Stimulated activated memory B cell treated with anti-CD40 and anti-IgM and Interleukin-4, amounts not matched to agents 10 μg/mL and 1 μg/mL and 100 μg/mL, for 72 hours (primary cell): Measurements from ENCODE around the gene LMO1.

Experiments
- ATAC-seq: fragments of 150-1000 bp; cut with Tn5 transposase; 2 replicates; pipeline ENCODE4 v1.10.0; 2021
- H3K27ac Mint-ChIP-seq: one replicate; pipeline ENCODE4 v1.8.0; 2022; ENCODE audit warnings: mild to moderate bottlenecking, mixed read lengths
- H3K27me3 Mint-ChIP-seq: one replicate; pipeline ENCODE4 v1.8.0; 2022; ENCODE audit warnings: mixed read lengths
- H3K36me3 Mint-ChIP-seq: one replicate; pipeline ENCODE4 v1.8.0; 2022; ENCODE audit warnings: mixed read lengths
- H3K4me1 Mint-ChIP-seq: one replicate; pipeline ENCODE4 v1.8.0; 2022; ENCODE audit warnings: mixed read lengths
- H3K4me3 Mint-ChIP-seq: one replicate; pipeline ENCODE4 v1.8.0; 2022; ENCODE audit warnings: mild to moderate bottlenecking, moderate library complexity, mixed read lengths
- H3K9me3 Mint-ChIP-seq: one replicate; pipeline ENCODE4 v1.8.0; 2022; ENCODE audit warnings: mixed read lengths

Gene LMO1

DNA sequence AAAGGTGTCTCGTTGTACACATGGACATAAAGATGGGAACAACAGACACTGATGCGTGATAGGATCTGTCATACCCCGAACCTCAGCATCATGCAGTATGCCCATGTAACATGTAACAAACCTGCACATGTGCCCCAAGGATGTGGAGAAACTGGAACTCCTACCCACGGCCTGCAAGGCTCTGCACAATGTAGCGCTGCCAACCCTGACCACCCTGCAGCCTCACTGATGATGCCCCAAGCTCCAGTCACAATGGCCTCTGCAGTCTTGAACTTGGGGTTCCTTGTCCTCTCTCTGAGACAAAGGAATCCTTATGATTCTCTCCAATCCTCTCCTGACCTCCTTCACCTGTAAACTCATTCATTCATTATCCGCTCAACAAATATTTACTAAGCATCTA lies 14.2 kb downstream of the LMO1 start:
- no peaks in the 10 kb centered on the region for H3K4me1 Mint-ChIP-seq
- H3K27me3 Mint-ChIP-seq = peaks cover 26% of the 10 kb centered on the region
- no peak overlapping the region for H3K4me3 Mint-ChIP-seq
- no peak for ATAC-seq
- no peak overlapping the region for H3K27ac Mint-ChIP-seq
- no peaks in the 10 kb centered on the region for H3K9me3 Mint-ChIP-seq
- H3K36me3 Mint-ChIP-seq = no peaks in the 10 kb centered on the region

- Mint-ChIP-seq H3K27me3 (peaks cover 26% of the 10 kb centered on the region), H3K4me3 (no peak overlapping the region), H3K36me3 (no peaks in the 10 kb centered on the region), H3K27ac (no peak overlapping the region), H3K9me3 (no peaks in the 10 kb centered on the region), H3K4me1 (no peaks in the 10 kb centered on the region)
- no peak for ATAC-seq
These were observed 14.9 kb downstream of the LMO1 start for GRCh38 chr11:8248786-8249185.

GRCh38 chr11:8247312-8247711 lies 16.4 kb downstream of the LMO1 start:
- no peaks in the 10 kb centered on the region for H3K4me1 Mint-ChIP-seq
- ATAC-seq = no peak
- H3K27me3 Mint-ChIP-seq = peaks cover 34% of the 10 kb centered on the region
- H3K27ac Mint-ChIP-seq = no peak overlapping the region
- no peaks in the 10 kb centered on the region for H3K9me3 Mint-ChIP-seq
- no peak overlapping the region for H3K4me3 Mint-ChIP-seq
- H3K36me3 Mint-ChIP-seq = no peaks in the 10 kb centered on the region

GRCh38 chr11:8243458-8243857 lies 20.2 kb downstream of the LMO1 start:
- Mint-ChIP-seq H3K36me3 (no peaks in the 10 kb centered on the region), H3K4me3 (no peak overlapping the region), H3K27me3 (peaks cover 39% of the 10 kb centered on the region), H3K27ac (no peak overlapping the region), H3K9me3 (peaks cover 4% of the 10 kb centered on the region), H3K4me1 (no peaks in the 10 kb centered on the region)
- no peak for ATAC-seq

DNA sequence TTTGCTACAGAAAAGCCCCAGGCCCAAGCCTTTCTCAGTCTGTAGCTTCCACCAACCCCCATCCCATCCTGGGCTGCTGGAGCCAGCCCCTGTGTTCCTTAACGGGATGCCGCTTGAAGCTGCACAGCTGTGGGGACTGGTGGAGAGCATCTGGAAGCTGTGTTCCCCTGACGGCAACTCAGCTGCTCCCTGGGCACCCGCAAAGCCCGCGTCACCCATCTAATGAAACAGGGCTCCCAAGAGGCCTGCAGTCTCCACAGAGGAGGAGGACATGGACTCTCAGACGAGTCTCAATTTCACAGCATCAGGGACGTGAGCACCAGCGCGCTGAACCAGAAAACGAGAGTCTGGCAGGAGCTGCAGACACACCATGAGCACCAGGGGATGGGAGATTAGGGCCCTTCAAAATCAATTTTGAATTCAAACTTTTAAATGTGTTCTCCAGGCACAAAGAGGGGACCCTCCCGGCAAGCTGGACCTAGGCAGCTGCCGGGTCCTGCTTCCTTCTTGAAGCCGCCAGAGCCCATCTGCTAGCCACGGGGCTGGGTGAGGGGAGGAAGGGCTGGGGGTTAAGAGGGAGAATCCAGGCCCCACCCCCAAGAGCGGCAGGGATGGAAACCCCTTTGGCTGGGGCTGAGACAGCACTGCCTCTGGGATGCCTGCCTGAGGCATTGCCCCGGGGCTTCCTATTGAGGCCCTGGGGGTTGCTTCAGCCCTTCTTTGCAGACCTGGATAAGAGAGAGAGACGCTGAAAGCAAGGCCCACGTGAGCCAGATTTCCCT lies 21.0 kb downstream of the LMO1 start:
- no peaks in the 10 kb centered on the region for H3K36me3 Mint-ChIP-seq
- no peak overlapping the region for H3K4me3 Mint-ChIP-seq
- H3K9me3 Mint-ChIP-seq = peaks cover 4% of the 10 kb centered on the region
- H3K27me3 Mint-ChIP-seq = peaks cover 39% of the 10 kb centered on the region
- no peaks in the 10 kb centered on the region for H3K4me1 Mint-ChIP-seq
- H3K27ac Mint-ChIP-seq = no peak overlapping the region
- ATAC-seq = no peak

DNA sequence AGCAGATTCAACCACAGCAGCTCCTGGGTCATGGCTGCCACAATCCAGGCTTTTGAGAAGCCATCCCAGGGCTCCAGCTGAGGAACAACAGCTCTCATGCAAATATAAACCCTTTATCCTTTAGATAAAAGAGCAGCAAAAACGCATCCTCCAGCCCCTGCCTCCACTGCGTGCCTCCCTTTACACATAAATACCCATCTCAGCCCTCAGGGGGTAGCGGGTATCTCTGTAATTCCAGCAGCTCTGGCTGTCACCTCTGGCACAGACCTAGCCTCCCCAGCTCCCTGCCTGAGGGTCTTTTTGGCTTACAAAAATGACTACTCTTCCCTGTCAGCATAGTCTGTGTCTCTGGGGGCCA lies 21.6 kb downstream of the LMO1 start:
- Mint-ChIP-seq H3K27ac (no peak overlapping the region), H3K27me3 (peaks cover 35% of the 10 kb centered on the region), H3K4me3 (no peak overlapping the region), H3K9me3 (peaks cover 4% of the 10 kb centered on the region), H3K36me3 (no peaks in the 10 kb centered on the region), H3K4me1 (no peaks in the 10 kb centered on the region)
- no peak for ATAC-seq

DNA sequence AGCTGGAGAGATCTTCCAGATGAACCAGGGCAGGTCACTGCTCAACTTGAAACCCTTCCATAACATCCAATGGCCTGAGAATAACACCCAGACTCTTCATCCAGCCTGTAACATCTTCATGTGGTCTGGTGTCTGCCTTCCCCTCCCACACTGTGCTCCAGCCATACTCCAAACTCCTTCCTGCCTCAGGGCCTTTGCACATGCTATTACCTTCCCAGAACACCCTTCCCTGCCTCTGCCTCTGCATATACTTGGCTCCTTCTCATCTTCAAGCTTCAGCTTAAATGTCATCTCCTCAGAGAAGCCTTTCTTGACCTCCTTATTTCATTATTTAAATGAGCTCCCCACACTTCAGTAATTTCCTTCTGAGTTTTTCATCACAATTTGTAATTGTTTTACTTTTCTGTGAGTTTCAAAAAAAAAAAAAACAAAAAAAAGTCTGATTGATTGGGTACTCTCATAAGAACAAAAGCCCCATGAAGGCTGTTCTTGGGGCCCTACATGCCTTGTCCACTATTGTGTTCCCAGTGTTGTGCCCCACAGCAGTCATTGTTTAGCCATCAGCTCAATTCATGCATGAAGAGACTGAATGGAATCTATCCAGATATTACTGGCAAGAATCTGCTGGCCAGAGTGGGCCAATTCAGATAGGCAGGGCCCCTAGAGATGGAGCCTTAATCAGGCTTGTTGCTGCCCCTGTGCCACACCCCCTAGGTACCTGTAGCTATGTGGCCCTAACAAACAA lies 22.1 kb downstream of the LMO1 start:
- no peak overlapping the region for H3K4me3 Mint-ChIP-seq
- ATAC-seq = no peak
- no peaks in the 10 kb centered on the region for H3K4me1 Mint-ChIP-seq
- no peaks in the 10 kb centered on the region for H3K36me3 Mint-ChIP-seq
- H3K27me3 Mint-ChIP-seq = peaks cover 30% of the 10 kb centered on the region
- H3K27ac Mint-ChIP-seq = no peak overlapping the region
- peaks cover 4% of the 10 kb centered on the region for H3K9me3 Mint-ChIP-seq

- ATAC-seq = no peak
- H3K4me3 Mint-ChIP-seq = no peak overlapping the region
These were observed 24.0 kb downstream of the LMO1 start for GRCh38 chr11:8239536-8240228.

DNA sequence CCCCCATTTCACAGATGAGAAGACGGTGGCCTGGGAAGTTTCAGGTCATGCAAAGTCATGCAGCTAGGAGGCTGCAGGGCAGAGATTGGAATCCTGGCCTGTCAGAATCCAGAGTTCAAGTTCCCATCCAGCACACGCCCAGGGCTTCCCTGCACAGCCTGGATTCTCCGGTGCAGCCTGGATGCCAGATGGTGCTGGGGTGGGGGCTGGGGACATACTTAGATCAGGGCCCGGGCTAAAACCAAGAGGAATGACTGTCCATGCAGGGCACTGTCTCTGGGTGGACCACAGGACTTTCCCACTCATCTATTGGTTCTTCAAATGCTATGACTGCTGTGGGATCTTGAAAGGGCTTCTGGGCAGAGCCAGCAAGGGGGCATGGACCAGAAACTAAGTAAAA lies 24.6 kb downstream of the LMO1 start:
- H3K4me1 Mint-ChIP-seq = peaks cover 13% of the 10 kb centered on the region
- H3K27me3 Mint-ChIP-seq = peaks cover 23% of the 10 kb centered on the region
- ATAC-seq = no peak
- no peaks in the 10 kb centered on the region for H3K36me3 Mint-ChIP-seq
- H3K27ac Mint-ChIP-seq = no peak overlapping the region
- H3K4me3 Mint-ChIP-seq = no peak overlapping the region
- H3K9me3 Mint-ChIP-seq = peaks cover 4% of the 10 kb centered on the region

More at GRCh38 chr11:8239536-8240228, 24.0 kb downstream of the LMO1 start:
- H3K36me3 Mint-ChIP-seq = no peaks in the 10 kb centered on the region
- peaks cover 8% of the 10 kb centered on the region for H3K4me1 Mint-ChIP-seq
- H3K9me3 Mint-ChIP-seq = peaks cover 4% of the 10 kb centered on the region
- peaks cover 23% of the 10 kb centered on the region for H3K27me3 Mint-ChIP-seq
- no peak overlapping the region for H3K27ac Mint-ChIP-seq

- Mint-ChIP-seq H3K36me3 (no peaks in the 10 kb centered on the region), H3K4me3 (no peak overlapping the region), H3K4me1 (peaks cover 13% of the 10 kb centered on the region), H3K27me3 (peaks cover 17% of the 10 kb centered on the region), H3K27ac (no peak overlapping the region), H3K9me3 (peaks cover 4% of the 10 kb centered on the region)
- no peak for ATAC-seq
These were observed 26.2 kb downstream of the LMO1 start for GRCh38 chr11:8237453-8237852.

DNA sequence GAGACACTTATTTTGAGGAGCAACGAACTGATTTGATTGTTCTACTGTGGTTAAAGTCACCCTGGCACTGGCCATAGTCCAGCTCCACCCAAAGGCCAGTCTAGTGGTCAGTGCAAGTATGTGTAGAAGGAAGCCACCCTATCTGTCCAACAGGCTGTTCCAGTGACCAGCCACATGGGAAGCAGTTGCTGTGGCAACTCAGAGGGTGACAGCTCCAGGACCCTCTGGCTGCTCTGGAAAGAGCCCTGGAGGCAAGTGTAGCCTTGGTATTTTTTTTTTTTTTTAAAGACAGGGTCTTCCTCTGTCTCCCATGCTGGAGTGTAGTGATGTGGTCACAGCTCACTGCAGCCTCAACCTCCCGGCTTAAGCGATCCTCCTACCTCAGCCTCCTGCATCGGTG lies 27.8 kb downstream of the LMO1 start:
- H3K36me3 Mint-ChIP-seq = no peaks in the 10 kb centered on the region
- H3K27me3 Mint-ChIP-seq = peaks cover 3% of the 10 kb centered on the region
- no peaks in the 10 kb centered on the region for H3K9me3 Mint-ChIP-seq
- no peak overlapping the region for H3K4me3 Mint-ChIP-seq
- H3K4me1 Mint-ChIP-seq = peaks cover 13% of the 10 kb centered on the region
- no peak overlapping the region for H3K27ac Mint-ChIP-seq
- no peak for ATAC-seq

DNA sequence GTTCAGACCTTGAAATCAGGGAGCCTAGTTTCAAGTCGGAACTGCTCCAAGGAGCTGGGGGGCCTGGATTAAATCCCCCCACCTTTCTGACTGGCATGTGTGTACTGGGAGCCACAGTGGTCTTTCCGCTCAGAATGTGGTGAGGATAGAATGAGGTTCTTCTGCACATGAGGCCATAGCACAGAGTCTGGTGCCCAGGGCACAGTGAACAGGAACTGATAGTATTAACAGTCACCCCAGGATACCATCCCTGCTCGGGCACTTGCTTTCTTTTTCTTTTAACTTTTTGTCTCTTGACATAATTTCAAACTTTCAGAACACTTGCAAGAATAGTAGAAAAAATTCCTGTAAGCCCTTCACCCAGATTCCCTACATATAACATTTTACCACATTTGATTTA lies 28.8 kb downstream of the LMO1 start:
- peaks cover 8% of the 10 kb centered on the region for H3K27me3 Mint-ChIP-seq
- H3K4me3 Mint-ChIP-seq = no peak overlapping the region
- peaks cover 13% of the 10 kb centered on the region for H3K4me1 Mint-ChIP-seq
- no peaks in the 10 kb centered on the region for H3K36me3 Mint-ChIP-seq
- ATAC-seq = no peak
- no peak overlapping the region for H3K27ac Mint-ChIP-seq
- H3K9me3 Mint-ChIP-seq = no peaks in the 10 kb centered on the region

- peaks cover 8% of the 10 kb centered on the region for H3K27me3 Mint-ChIP-seq
- no peak for ATAC-seq
- no peak overlapping the region for H3K4me3 Mint-ChIP-seq
- no peak overlapping the region for H3K27ac Mint-ChIP-seq
- no peaks in the 10 kb centered on the region for H3K9me3 Mint-ChIP-seq
- peaks cover 13% of the 10 kb centered on the region for H3K4me1 Mint-ChIP-seq
- no peaks in the 10 kb centered on the region for H3K36me3 Mint-ChIP-seq
These were observed 29.3 kb downstream of the LMO1 start for GRCh38 chr11:8234425-8234821.

DNA sequence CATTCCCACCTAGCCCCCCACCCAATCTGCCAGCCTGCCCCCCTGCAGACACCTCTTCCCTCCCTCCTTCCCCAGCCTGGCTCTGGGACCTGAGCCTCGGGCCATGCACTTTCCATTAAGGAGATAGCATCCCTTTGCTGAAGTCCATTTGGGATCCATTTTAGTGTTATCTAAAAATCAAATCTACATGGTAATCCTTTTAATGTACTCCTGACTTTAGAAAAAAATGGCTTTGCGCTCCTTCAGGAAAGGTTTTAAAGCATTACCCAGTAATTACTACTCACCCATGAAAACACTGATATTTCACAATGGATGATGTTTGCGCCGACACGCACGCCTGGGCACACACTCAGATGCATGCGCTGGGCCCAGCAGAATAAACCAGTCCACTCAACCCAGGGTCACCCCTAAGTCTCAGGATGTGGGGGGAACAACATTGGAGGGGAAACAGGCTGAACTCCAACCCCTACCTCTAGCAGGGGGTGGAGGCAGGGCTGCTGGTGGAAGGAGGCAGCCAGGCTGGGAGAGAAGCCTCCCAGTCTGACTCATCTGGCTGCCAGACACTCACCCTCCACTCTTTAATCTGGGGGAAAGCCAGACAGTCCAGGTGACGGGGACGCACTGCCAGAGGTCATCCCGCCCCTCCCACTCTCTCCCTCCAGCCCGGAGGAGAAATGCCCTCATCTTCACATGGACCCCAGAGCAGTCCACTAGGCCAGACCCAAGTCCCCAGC lies 29.8 kb downstream of the LMO1 start:
- H3K27me3 Mint-ChIP-seq = peaks cover 8% of the 10 kb centered on the region
- H3K36me3 Mint-ChIP-seq = no peaks in the 10 kb centered on the region
- H3K9me3 Mint-ChIP-seq = no peaks in the 10 kb centered on the region
- peaks cover 13% of the 10 kb centered on the region for H3K4me1 Mint-ChIP-seq
- H3K4me3 Mint-ChIP-seq = no peak overlapping the region
- ATAC-seq = no peak
- no peak overlapping the region for H3K27ac Mint-ChIP-seq
